Kidney (tissue), 14 donors: ENCODE data around the gene PRR3. TPM values are rescaled to one million over a fixed set of nuclear protein-coding genes. Genes with fewer than 3 reads are reported as not detected.

Source experiments
- DNase-seq, 5 donors: peaks; one replicate each; pipeline ENCODE4 v3.0.0-alpha.2; 2013 to 2020
- FAIRE-seq: peaks from 2 replicates; lab custom pipeline; 2012; peaks lifted over from hg19 to GRCh38; lab: Jason Lieb, UNC
- H3K27ac ChIP-seq, 2 donors: one replicate each; pipeline ENCODE4 v1.7.0; 2013; ENCODE audit warnings: low read depth in 2 of 2, low read length in 2 of 2, inconsistent platforms in 1 of 2
- H3K27me3 ChIP-seq: one replicate; pipeline ENCODE4 v1.7.1; 2013; ENCODE audit warnings: low read length, inconsistent platforms; ENCODE audit not compliant: control insufficient read depth, insufficient read depth
- H3K36me3 ChIP-seq, 3 donors: one replicate each; pipeline versions ENCODE4 v1.7.0 to v1.7.1; 2013; ENCODE audit warnings: low read length in 3 of 3, control low read depth in 1 of 3, inconsistent platforms in 1 of 3; ENCODE audit not compliant: insufficient read depth in 3 of 3, control insufficient read depth in 2 of 3
- H3K4me1 ChIP-seq, 3 donors: one replicate each; pipeline versions ENCODE4 v1.7.0 to v1.7.1; 2013; ENCODE audit warnings: low read length in 3 of 3, inconsistent platforms in 1 of 3, low read depth in 1 of 3; ENCODE audit not compliant: control insufficient read depth in 2 of 3, insufficient read depth in 2 of 3
- H3K4me3 ChIP-seq, 3 donors: one replicate each; pipeline versions ENCODE4 v1.7.0 to v1.8.1; 2013; ENCODE audit warnings: low read length in 3 of 3, control low read depth in 1 of 3, inconsistent platforms in 1 of 3
- H3K9ac ChIP-seq, 3 donors: one replicate each; pipeline versions ENCODE4 v1.7.0 to v1.7.1; 2013; ENCODE audit warnings: low read length in 3 of 3, control low read depth in 1 of 3, inconsistent platforms in 1 of 3
- H3K9me3 ChIP-seq, 3 donors: one replicate each; pipeline versions ENCODE4 v1.7.0 to v1.7.1; 2013; ENCODE audit warnings: low read length in 3 of 3, control low read depth in 1 of 3, inconsistent platforms in 1 of 3; ENCODE audit not compliant: control insufficient read depth in 2 of 3, insufficient read depth in 1 of 3
- intact Hi-C: fragments of 100-400 bp; cut with DNase I; formaldehyde crosslinking; loops from one replicate; pipeline ENCODE4 v1.11.1; 2022
- polyA plus RNA-seq: library from polyadenylated mRNA; stranded (reverse); fragments of 350-450 nt; fragmentation: Illumina TruSeq; extraction: RNeasy Lipid Tissue Mini Kit (QIAGEN cat#74804); gene quantifications from one replicate; pipeline ENCODE4 v1.2.3, GENCODE V29; 2014; ENCODE audit warnings: low read depth, low replicate concordance; ENCODE audit not compliant: insufficient read depth
- total RNA-seq: library from RNA; stranded (reverse); fragmentation: NEBNext Ultra II Directional; extraction: Animal tissue kit (Norgen Biotek cat#: 25700); gene quantifications from one replicate; pipeline ENCODE4 v1.2.1, GENCODE V29; 2021
- TF ChIP-seq, protein P1 (sequence below): IDR thresholded peaks from 3 replicates; pipeline ENCODE4 v1.5.1; 2012; ENCODE audit warnings: mild to moderate bottlenecking, moderate library complexity, borderline replicate concordance; ENCODE audit not compliant: insufficient read depth; ENCODE audit errors: extremely low read depth
- donor health status: control.
- donor health status: control.
- donor health status: control.
- donor health status: control.
- donor health status: control.
- donor health status: DM: yes; HTN: yes; CAD: no.
- donor health status: Normal renal cell carcinoma (clear cell type).

PRR3 gene
- total and polyA plus RNA-seq, 2 donors from 2014 or later = 7.9 to 9.3 TPM

DNA sequence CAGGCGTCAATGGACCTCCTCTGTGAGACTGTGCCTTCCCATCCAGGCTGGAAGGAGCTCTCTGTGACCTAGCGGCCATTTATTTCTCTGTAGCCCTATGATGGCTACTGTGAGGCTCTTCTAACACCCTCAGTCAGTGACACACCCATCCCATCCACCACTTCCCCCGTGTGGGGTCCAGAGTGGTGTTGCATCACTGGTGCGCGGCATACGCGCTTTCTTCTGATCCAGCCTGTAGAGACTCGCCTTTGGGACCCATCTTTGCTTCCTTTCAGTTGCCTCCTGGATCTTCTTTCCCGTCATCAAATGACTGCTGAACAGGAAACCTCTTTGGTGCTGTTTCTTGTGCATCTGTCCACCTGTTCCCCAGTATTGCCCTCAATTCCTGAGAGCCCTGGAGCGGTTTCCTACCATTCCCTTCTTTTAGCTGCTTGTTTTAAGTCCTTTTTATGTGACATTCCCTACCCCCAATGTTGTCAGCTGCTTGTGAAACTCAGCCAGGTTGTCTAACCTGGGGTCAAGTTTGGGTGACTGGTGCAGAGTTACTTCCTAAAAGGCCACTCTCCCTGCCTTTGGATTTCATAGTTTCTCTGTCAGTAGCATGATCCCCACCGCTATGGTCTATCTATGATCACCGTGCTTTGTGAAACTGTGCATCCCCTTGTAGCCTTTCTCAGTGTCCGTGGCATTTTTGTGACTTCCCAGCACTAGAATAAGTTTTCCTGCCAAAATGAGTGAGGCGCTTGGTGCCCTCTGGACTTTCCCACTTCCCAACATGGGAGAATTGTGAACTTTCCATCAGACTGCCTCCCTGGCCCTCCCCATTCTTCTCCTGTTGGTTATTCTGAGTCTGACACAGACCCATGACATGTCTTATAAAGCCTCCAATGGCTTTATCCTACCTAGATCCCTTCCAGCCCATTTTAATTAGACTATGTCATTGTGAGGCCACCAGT is 5.7 kb downstream of the PRR3 start:
- Histone ChIP-seq H3K9ac (no peak overlapping the region), H3K36me3 (peaks cover 2 to 11% (median 7%) of the 10 kb centered on the region in 3 donors), H3K9me3 (no peaks in the 10 kb centered on the region), H3K4me3 (no peak overlapping the region), H3K27me3 (no peaks in the 10 kb centered on the region), H3K4me1 (peaks cover 0 to 11% (median 6%) of the 10 kb centered on the region in 3 donors), H3K27ac (no peak overlapping the region)
- TF ChIP-seq, protein P1, sequence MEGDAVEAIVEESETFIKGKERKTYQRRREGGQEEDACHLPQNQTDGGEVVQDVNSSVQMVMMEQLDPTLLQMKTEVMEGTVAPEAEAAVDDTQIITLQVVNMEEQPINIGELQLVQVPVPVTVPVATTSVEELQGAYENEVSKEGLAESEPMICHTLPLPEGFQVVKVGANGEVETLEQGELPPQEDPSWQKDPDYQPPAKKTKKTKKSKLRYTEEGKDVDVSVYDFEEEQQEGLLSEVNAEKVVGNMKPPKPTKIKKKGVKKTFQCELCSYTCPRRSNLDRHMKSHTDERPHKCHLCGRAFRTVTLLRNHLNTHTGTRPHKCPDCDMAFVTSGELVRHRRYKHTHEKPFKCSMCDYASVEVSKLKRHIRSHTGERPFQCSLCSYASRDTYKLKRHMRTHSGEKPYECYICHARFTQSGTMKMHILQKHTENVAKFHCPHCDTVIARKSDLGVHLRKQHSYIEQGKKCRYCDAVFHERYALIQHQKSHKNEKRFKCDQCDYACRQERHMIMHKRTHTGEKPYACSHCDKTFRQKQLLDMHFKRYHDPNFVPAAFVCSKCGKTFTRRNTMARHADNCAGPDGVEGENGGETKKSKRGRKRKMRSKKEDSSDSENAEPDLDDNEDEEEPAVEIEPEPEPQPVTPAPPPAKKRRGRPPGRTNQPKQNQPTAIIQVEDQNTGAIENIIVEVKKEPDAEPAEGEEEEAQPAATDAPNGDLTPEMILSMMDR = no peak
- intact Hi-C loops = no loop called here
- DNase-seq (no peak), FAIRE-seq (no peak)

DNA sequence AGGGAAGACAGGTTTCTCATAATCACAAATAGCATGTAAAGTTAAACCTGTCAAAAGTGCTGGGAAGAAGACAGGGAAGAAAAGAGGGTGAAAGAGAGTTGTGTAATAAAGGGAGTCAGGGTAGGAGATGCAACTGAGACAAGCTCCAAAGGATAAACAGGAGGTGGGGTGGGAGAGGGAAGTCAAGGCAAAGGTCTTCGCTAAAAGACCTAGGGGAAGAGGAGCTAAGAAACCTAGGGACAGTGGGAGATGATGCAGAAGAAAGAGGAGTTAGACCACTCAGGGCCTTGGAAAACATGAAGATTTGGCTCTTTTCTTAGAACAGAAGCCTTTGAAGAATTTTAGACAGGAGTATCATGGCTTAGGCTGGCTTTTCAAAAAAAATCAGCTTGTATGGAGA is 7.0 kb downstream of the PRR3 start:
- peaks cover 0 to 8% (median 0%) of the 10 kb centered on the region in 3 donors for H3K4me1 ChIP-seq
- FAIRE-seq = no peak
- TF ChIP-seq, protein P1 = no peak
- DNase-seq = no peak
- no peaks in the 10 kb centered on the region for H3K27me3 ChIP-seq
- no peak overlapping the region for H3K27ac ChIP-seq
- H3K4me3 ChIP-seq = no peak overlapping the region
- no peaks in the 10 kb centered on the region for H3K9me3 ChIP-seq
- H3K9ac ChIP-seq = no peak overlapping the region
- peaks cover 2 to 11% (median 7%) of the 10 kb centered on the region in 3 donors for H3K36me3 ChIP-seq
- intact Hi-C loops = no loop called here

DNA sequence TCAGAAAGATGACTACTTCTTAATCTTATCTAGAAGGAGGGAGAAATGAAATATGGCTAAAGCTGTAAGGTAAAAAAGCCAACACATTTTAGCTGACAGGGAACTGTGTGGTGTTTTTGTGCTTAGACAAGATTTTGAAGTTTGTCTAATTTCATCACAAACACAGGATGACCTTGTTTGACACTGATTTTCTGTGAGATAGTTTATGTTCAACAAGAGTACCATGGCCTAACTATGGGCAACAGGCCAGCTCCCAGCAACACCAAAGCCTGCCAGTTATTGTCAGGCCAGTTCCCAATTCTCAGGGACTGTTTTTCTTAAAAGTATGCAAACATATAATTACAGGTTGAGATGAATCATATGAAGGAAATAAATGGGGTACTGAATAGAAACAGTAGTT is 8.7 kb downstream of the PRR3 start:
- Histone ChIP-seq H3K9ac (no peak overlapping the region), H3K27ac (no peak overlapping the region), H3K4me1 (peaks cover 0 to 15% (median 9%) of the 10 kb centered on the region in 3 donors), H3K4me3 (no peak overlapping the region), H3K27me3 (no peaks in the 10 kb centered on the region), H3K36me3 (peaks cover 2 to 11% (median 7%) of the 10 kb centered on the region in 3 donors), H3K9me3 (no peaks in the 10 kb centered on the region)
- intact Hi-C loops = no loop called here
- DNase-seq (no peak), FAIRE-seq (no peak)
- TF ChIP-seq, protein P1 = no peak
